ENCODE results near the gene BACH1.
"Not testable (repeated sequence)": the region's sequence is repeated elsewhere in the genome, so short reads cannot be mapped to it uniquely, and the experiment has no call there.

The BACH1 gene

GRCh38 chr21:29347274-29347681 lies 48.6 kb downstream of the BACH1 start:
- no peak for DNase-seq

GRCh38 chr21:29349702-29350101 lies 51.0 kb downstream of the BACH1 start:
- DNase-seq: no peak

DNA sequence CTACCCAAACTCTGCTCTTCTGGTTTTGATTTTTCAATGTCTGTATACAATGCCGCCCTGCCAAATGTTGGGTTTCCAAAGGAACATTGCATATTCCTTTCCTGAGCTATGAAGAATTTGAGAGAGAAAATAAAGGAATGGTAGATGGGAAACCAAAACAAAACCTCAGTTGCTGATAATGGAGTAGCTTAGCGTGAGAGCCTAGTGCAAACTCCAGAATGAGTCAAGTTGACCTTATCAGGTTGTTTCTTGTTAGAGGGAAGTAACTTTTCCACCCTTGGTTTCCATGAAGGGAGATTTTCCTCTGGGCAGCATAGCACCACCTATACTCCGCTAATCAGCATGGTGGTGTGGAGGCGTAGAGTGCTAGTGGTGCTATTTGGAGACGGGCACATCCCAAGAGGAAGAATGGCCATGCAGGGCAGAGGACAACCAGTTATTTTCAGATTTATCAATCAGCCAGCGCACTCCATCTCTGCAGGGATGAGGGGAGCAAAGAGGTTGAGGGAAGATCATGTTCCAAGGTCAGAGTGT lies 51.6 kb downstream of the BACH1 start:
- DNase-seq: no peak

- DNase-seq: peak; percentile 85
These were observed 53.0 kb downstream of the BACH1 start for GRCh38 chr21:29351691-29352090.

- not testable (repeated sequence) for DNase-seq
These were observed 56.5 kb downstream of the BACH1 start for GRCh38 chr21:29355043-29355710.

- DNase-seq: not testable (repeated sequence)
These were observed 57.6 kb downstream of the BACH1 start for GRCh38 chr21:29356291-29356690.

DNA sequence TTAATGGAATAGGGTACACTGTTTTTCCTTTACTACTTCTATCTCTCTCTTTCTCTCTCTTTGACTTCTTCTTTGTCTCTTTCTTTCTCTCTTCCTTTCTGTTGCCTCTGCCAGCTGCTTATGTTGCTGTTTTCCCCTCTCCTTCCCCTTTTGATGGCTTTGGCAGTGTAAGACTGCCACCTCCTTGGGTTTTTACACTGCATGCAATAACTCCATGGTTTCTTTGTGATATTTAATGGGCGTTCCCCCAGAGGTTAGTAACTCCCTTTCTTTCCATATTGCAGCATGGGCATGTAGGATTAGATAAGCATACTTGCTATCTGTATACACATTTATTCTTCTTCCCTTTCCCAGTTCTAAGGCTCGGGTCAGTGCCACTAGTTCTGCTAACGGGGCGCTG lies 58.1 kb downstream of the BACH1 start:
- not testable (repeated sequence) for DNase-seq

- DNase-seq: no peak
These were observed 61.0 kb downstream of the BACH1 start for GRCh38 chr21:29359718-29360117.

DNA sequence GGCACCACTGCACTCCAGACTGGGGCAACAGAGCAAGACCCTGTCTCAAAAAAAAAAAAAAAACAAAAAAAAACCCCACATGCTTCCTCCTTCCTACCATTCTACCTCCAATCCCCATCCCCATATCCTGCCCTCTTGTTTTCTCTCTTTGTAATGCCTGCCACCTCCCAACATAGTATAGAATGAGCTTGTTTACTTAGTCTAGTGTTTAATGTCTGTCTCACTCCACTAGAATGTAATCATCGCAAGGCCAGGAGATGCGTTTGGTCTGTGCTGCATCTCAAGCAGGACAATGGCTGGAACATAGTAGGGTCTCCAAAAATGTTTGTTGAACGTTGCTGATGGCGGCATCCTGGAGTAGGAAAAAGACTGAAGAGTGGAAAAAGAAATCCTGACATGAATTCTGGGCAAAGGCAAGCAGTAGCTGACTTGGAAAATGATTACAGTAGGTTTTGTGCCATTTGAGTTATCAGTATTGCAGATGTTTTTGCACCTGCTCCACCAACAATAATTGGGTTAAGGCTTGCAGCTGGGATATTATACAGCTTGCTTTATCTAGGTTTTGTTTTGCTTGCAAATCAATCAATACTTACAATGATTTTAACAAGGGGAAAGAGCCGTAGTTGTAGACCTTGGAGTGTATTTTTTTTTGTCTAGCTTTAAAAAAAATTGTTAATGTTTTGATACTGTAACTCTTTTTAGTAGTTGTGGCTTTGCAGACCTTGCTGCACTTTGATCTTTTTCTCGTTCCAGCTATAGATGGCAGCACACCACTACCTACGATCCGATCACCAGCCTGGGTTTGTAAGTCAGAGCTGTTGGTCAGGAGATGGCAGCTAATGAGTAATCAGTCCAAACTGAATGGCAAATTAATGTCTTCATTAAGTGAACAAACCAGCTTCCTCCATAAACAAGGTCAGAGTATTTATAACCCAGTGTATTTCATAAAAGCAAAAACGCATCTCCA lies 62.4 kb downstream of the BACH1 start:
- DNase-seq: no peak

DNA sequence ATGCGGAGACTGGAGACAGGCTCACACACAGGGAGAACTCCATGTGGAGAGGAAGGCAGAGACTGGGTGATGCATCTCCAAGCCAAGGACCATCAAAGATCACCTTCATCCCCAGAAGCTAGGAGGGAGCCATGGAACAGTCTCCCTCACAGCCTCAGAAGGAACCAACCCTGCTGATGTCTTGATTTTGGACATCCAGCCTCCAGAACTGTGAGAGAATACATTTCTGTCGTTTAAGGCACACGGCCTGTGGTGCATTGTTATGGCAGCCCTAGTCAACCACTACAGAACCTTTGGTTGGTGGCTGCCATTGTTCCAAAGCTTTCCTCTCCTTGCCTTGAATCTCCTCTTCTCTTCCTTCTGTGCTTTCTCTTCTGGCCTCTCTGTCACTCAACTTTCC lies 64.0 kb downstream of the BACH1 start:
- DNase-seq: no peak

- DNase-seq: no peak
These were observed 67.0 kb downstream of the BACH1 start for GRCh38 chr21:29365661-29366265.

DNA sequence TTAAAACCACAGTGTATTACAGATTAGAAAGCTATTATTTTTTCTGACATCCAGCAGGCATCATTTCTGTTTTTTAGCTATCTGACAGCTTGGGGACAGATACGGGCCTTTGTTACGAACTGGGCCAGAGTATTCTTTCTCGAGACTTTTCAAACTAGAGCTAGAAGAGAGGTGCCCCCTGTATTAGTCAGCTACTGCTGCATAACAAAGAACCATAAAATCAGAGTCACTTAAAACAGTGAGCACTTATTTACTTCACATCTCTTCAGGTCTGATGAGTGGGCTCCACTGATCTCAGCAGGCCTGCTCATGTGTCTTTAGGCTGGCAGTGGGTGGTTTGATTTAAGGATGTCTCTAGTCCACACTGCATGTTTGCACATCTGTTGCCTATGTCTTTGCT lies 67.8 kb downstream of the BACH1 start:
- no peak for DNase-seq

DNA sequence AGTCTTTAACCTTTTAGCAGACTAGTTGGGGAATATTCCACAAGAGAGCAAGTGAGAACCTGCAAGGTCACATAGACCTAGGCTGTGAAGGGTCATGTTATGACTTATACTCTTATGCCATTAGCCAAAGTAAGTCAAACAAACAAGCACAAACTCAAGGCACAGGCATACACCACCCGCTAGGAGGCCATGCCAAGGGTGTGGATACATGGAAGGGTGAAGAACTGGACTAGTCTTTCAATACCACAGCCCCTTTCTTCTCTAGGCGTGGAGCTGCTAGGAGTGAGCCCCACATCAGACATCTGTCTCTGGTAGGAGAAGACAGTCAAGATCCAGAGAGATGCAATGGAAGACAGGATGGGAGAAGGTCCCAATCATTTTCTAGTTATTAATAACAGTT lies 68.6 kb downstream of the BACH1 start:
- DNase-seq: no peak

GRCh38 chr21:29368906-29369305 lies 70.2 kb downstream of the BACH1 start:
- no peak for DNase-seq

DNA sequence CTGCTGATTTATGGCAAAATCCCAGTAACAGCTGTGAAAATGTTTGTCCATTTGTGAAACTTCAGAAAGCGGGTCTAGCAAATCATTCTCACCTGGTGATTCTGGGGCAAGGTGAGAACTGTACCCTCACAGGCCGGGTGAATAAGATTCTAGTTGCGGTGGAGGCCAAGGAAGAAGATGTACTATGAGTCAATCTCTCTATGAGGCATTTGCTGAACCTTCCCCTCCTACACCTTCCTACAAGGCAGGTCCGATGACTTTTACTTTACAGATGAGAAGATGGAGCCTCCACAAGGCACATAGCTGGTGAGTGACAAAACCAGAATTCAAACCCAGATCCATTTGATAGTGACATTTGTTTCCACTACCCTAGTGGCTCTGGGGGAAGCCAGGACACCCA lies 72.7 kb downstream of the BACH1 start:
- no peak for DNase-seq

- peak; percentile 82 for DNase-seq
These were observed 73.5 kb downstream of the BACH1 start for GRCh38 chr21:29372063-29372802.

DNA sequence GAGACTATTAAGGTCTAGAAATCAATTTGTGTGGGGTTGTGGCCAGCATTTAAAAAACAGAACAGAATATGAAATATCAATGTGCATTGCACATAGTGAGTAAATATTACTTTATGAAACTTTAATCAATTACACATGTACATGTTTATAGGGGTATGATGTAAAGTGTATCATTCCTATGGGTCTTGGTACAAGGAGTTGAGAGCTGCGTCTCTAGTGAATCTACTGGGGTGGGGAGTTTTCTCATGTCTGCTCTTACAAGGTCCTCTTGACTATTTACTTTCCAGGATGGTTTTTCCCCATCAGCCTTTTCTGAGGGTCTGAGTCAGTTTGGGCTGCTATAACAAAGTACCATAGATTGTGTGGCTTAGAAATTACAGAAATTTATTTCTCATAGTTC lies 75.8 kb downstream of the BACH1 start:
- DNase-seq: no peak

DNA sequence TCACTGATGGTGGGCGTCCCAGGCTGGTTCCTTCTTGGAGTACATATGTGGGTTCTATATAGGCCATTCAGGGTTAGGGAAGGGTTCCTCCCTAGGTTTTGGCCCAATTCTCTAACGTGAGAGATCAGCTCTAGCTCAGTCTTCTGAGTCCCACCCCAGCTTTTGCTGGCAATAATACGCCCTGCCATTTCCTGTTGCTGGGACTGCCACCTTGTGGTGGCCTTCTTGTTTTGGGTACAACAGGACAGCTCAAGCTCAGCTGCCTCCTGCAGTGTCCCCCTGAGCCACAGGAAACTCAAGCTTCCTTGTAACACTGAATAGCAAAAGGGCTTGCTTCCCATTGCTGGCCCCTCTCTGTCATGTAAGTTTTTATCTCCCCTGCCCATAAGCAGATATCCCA lies 77.8 kb downstream of the BACH1 start:
- DNase-seq: peak; percentile 55

- no peak for DNase-seq
These were observed 78.5 kb downstream of the BACH1 start for GRCh38 chr21:29377266-29377665.

- DNase-seq: peak; percentile 43
These were observed 80.1 kb downstream of the BACH1 start for GRCh38 chr21:29378832-29379231.

- DNase-seq: no peak
These were observed 80.9 kb downstream of the BACH1 start for GRCh38 chr21:29379517-29380054.

DNA sequence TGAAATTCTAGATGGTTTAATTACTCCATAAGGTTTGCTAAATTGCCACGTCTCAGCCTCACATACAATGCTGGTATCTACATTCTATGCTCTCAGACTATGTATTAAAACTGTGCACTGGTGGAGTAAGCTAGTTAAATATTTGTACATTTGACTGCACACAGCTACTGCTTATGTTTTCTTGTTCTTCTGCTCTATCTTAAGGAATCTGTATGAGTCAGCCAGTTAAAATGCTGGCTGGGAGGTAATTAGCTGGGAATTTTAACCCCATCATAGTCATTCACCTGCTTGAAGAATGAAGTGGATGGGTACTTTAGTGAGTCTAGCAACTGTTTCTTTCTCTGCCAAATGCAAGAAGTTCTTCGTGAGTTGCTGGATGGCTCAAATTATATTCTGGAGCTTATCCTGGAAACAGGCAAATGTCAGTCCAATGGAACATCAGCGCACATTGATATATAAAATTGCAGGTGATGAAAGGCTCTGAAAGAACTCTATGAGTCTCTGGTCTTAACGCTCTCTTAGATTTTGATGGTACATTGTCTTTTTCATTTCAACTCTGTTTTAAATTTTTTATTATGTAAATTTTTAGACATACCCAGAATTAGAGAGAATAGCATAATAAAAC lies 83.4 kb downstream of the BACH1 start:
- peak; percentile 82 for DNase-seq

All from fibroblast of skin of back (primary cell).